ENCODE data around the gene GRM8.

- no peak for TF ChIP-seq CTCF (IDR thresholded peaks at IDR 0.05 in 2 of 3, conservative IDR thresholded peaks at IDR 0.05 in 1 of 3; ENCODE audit: control insufficient read depth in 2 of 3, extremely low read depth in 1 of 3, insufficient read depth in 1 of 3, low read depth in 3 of 3, low read length in 3 of 3)
- TF ChIP-seq USF2 (IDR thresholded peaks at IDR 0.05; ENCODE audit: borderline replicate concordance, low read depth, low read length): no peak
- TF ChIP-seq SMAD5 (IDR thresholded peaks at IDR 0.05; ENCODE audit: low read depth): no peak
- TF ChIP-seq CREB1 (IDR thresholded peaks at IDR 0.05; ENCODE audit: low read depth): no peak
- TF ChIP-seq TAF1 (IDR thresholded peaks at IDR 0.05; ENCODE audit: borderline replicate concordance, low read depth, low read length): no peak
- TF ChIP-seq POLR2A (IDR thresholded peaks at IDR 0.05; ENCODE audit: low read depth, low read length): no peak
- TF ChIP-seq SREBF1 (IDR thresholded peaks at IDR 0.05; ENCODE audit: low read length): no peak
- TF ChIP-seq NFYB (IDR thresholded peaks at IDR 0.05; ENCODE audit: insufficient read depth, low read depth, low read length): no peak
- TF ChIP-seq BCL3 (IDR thresholded peaks at IDR 0.05; ENCODE audit: borderline replicate concordance, insufficient read depth, low read depth, low read length, poor library complexity, severe bottlenecking): no peak
Measured at GRCh38 chr7:126715076-126715475, 537.7 kb downstream of the GRM8 start.

Data from GM12878 (cell line).